Measurements from ENCODE around the gene C6orf47.
"Not testable (repeated sequence)": the region's sequence is repeated elsewhere in the genome, so short reads cannot be mapped to it uniquely, and the experiment has no call there.

C6orf47 gene, protein sequence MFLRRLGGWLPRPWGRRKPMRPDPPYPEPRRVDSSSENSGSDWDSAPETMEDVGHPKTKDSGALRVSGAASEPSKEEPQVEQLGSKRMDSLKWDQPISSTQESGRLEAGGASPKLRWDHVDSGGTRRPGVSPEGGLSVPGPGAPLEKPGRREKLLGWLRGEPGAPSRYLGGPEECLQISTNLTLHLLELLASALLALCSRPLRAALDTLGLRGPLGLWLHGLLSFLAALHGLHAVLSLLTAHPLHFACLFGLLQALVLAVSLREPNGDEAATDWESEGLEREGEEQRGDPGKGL

DNA sequence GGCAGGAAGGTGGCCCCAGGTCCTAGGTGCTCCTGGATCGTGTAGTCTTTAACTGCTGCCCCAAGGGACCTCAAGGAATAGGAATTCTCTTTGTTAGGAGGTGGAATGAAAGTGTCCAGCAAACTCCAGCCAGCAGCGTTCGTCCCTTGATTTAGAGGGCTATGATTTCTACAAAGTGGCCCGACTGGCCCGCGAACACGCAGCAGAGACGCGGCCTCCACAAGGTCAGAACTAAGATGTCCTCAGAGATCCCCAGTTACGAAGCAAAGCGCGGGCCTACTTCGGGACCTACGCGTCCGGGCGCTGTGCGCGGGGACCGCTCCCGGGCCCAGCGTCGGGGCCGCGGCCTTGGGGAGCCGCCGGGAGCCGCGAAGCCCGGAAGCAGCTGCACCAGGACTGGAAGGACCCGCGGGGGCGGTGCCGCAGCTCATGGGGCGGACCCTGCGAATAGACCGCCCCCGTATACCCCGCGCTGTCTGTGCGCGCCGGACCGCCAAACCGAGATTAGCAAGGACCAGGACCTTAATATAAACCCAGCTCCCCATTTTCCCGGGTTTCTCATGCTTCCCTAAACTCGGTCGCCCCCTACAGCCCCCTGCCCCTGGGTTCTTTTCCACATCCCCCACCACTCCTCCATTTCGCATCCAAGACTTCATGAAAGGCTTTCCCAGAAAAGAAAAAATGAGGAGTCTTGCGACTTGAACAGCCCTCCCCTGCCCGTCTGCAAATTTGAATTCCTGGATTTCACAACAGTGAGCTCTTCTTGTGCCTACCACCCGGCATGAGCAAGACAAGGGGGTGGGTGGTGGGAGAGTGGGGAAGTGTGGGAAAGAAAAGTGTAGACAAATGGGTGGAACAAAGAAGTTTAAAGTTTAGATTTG is at the start of gene C6orf47:
C6orf47 (minus strand) TSS at position 398 of the 881 bp plus-strand sequence. CDS start 831 bp downstream, outside the sequence.
- peak; percentile 47 for DNase-seq (ENCODE audit: low read depth)

DNA sequence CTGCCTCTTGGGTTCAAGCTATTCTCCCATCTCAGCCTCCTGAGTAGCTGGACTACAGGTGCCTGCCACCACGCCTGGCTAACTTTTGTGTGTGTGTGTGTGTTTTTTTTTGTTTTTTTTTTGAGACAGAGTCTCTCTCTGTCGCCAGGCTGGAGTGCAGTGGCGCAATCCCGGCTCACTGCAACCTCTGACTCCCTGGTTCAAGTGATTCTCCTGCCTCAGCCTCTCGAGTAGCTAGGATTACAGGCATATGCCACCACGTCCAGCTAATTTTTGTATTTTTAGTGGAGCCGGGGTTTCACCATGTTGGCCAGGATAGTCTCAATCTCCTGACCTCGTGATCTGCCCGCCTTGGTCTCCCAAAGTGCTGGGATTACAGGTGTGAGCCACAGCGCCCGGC is 48.6 kb upstream of the C6orf47 start:
- not testable (repeated sequence) for DNase-seq (ENCODE audit: low read depth)

- DNase-seq (ENCODE audit: low read depth), result no peak
These were observed 47.6 kb upstream of the C6orf47 start for GRCh38 chr6:31708224-31708623.

- DNase-seq (ENCODE audit: low read depth), result no peak
These were observed 47.1 kb upstream of the C6orf47 start for GRCh38 chr6:31707701-31708100.

- no peak for DNase-seq (ENCODE audit: low read depth)
These were observed 46.0 kb upstream of the C6orf47 start, which contains the start of gene LY6G6F for GRCh38 chr6:31706599-31706998. Gene LY6G6F, plus strand, starts transcription at chr6:31706866. Its CDS starts 41 bp downstream, at chr6:31706907.

GRCh38 chr6:31705931-31706330 is 45.4 kb upstream of the C6orf47 start:
- no peak for DNase-seq (ENCODE audit: low read depth)

DNA sequence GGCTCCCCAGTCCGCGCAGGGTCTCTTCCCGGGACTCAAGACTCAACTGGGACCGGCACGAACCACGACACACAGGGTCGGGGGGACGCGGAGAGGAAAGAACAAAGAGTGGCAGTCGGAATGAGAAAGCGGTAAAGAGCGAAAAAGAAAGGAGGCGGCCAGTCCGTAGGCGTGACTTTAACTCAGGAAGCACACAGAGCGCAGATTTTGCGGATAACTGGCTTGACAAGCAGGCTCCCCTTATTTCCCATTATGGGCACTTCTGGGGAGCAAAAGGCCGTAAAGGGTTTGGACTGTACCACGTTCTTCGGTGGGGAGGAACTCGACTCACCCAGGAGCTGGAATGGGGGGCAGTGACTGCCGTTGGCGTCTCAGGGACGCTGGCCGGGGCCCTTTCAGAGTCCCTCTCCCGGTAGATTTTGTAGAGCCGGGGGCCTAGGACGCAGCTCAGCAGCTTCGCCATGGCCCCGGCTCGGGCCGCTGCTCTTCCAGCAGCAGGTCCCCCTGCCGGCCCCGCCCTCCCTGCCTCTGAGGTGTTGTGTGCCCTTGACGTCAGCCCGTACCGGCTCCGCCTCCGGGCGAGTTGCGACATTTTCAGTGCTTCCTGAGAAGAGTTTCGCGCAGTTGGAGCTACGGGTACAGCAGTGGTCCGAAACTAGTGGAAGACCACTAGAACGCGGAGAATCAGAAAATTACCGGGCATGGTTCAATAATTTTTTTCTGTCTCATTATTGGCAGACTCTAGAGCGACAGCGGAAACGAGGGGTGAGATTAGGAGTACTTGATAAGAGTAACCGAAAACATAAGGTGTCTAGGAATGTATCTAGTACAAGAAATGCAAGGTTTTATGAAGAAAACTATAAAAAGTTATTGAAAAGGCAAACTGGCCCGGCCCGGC is 42.5 kb upstream of the C6orf47 start, which contains the start of gene ABHD16A:
ABHD16A (minus strand) TSS at position 506 of the 898 bp plus-strand sequence; CDS start at position 463, 43 bp downstream.
- peak; percentile 86 for DNase-seq (ENCODE audit: low read depth)

GRCh38 chr6:31702405-31702818 is 41.8 kb upstream of the C6orf47 start:
- DNase-seq (ENCODE audit: low read depth), result no peak

- DNase-seq (ENCODE audit: low read depth), result no peak
These were observed 41.3 kb upstream of the C6orf47 start for GRCh38 chr6:31701666-31702404.

GRCh38 chr6:31700740-31701401 is 40.3 kb upstream of the C6orf47 start:
- DNase-seq (ENCODE audit: low read depth), result no peak

- no peak for DNase-seq (ENCODE audit: low read depth)
These were observed 37.0 kb upstream of the C6orf47 start for GRCh38 chr6:31697555-31697954.

GRCh38 chr6:31693535-31693934 is 33.0 kb upstream of the C6orf47 start:
- DNase-seq (ENCODE audit: low read depth), result no peak

DNA sequence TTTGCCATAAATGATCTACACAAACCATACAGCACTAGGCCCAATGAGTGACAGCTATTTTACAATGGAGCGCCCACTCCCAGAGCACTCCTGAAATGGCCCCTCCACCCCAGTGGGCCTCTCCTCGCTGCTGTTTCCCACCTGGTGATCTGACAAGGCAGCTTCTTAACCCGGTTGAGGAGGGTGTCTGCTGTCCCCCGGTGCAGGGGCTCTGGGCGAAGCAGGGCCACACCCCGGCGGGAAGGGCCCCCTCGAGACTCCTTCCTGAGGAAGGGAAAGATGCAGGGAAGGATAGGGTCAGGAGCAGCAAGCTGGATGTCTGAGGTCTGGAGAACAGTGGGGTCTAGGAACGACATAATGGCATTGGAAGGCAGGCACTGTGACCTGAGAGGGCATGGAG is 32.3 kb upstream of the C6orf47 start:
- no peak for DNase-seq (ENCODE audit: low read depth)

DNA sequence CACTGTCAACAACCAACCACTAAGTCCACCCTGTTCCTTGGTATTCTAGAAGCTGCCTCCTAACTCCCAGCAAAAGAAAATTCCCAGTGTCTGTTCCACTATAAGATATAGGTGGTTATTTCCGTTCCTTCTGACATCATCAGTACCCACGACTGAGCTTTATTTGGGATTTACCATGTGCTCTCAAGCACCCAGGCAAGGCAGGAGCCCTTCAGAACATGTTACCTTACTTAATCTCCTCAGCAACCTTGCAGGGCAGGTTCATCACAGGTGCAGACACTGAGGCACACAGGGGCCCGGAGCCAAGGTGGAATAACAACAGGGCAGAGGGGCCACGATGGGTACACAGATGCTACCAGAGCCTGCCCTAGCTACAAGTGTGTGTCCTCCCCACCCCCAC is 31.8 kb upstream of the C6orf47 start:
- no peak for DNase-seq (ENCODE audit: low read depth)

- no peak for DNase-seq (ENCODE audit: low read depth)
These were observed 31.1 kb upstream of the C6orf47 start for GRCh38 chr6:31691564-31692108.

DNA sequence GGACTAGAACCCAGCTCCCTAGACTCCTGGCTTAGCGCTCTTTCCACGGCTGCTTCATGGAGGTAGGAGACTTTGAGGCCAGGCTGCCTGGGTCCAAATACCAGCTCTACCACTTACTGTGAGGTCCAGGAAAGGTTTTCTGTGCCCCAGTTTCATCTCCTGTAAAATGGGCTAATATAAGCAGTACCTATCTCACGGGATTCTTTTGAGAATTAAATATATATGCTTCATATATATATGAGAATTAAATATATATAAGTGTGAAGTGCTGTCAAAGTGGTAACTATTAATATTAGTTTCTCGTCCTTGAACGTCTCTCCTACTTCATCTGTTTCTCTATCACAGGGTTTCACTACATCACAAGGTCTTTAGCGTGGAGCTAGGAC is 30.5 kb upstream of the C6orf47 start:
- DNase-seq (ENCODE audit: low read depth), result no peak

DNA sequence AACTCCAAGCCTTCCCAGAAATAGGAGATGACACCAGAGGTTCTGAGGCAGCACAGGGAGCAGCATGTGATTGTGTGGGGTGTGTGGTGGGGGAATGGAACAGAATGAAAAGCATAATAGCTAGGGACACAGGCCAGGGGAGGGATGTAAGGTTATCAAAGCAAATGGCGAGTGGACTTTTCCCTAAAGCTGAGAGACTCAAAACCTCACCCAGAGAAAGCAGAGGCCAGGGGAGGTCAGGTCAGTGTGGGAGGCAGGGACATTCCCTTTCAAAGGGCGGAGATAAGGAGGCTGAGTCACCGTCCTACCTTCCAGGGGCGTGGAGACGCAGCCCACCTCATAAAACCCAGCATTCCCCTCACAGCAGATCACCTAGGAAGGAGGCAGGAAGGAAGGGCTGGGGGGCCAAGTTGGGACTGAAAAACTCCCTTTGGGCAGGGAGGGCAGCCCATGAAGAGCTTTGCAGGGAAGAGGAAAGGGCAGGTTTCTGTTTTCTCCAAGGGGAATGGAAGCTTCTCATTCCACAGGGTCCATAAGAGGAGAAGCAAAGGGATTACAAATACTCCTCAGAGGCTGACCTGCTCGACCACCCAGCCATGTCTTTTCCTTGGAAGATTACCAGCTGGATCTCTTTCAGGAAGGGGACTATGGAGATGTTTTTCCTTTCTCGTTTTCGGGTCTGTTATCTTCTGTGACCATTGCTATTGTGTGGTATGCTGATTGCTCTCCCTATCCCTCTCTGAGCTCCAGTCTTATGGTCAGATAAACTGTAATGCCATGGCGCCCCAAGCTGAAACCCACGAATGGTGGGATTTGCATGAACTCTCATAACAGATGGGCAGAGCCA is 29.9 kb upstream of the C6orf47 start:
- DNase-seq (ENCODE audit: low read depth), result no peak

DNA sequence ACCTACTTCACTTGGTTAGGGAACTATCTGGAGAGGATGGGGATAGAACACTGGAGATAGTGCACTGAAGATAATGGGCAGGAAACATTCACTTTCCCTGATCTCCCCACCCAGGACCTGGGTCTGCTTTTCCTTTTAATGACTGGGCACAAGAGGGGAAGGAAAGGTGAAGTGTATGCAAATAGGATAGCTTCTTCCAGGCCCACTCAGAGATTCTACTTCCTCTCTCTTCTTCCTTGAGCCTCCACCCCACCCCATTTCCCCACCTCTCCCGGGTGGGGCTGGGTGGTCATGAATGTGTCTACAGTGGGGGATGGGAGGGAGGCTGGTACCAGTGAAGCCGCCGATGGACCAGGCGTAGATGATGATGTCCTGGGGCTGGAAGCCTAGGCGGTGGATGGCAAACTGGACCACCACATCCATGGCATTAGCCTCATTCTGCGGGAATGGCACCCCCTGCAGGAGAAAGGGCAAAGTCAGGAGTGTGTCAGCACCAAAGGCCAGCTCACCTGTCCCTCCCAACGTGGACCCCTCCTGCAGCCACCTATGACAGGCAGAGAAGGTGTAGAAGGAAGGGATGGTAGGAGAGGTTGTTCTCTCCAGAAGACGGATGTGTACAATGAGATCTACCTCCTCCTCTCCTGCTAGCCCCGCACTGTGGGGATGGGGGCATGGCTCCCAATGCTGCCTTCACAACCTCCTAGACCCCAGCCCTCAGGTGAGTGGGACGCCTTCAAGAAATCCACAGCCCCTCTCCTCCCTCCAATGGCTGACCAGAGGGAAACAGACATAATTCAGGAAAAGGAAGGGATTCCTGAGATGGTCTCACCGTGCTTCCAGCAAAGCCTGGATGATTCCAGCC is 28.9 kb upstream of the C6orf47 start:
- no peak for DNase-seq (ENCODE audit: low read depth)

Measured in stimulated activated CD8-positive, alpha-beta memory T cell treated with anti-CD3 and anti-CD28 coated beads, Interleukin-15, amount 100 ng/mL, for 24 hours (primary cell).